GM19193 (cell line): ENCODE measurements around the gene NT5C.

Experiments used
- POLR2A ChIP-seq: IDR thresholded peaks from 4 replicates; pipeline ENCODE4 v1.6.1; 2011; ENCODE audit not compliant: insufficient read depth, insufficient read length; ENCODE audit errors: extremely low read depth

Gene NT5C

DNA sequence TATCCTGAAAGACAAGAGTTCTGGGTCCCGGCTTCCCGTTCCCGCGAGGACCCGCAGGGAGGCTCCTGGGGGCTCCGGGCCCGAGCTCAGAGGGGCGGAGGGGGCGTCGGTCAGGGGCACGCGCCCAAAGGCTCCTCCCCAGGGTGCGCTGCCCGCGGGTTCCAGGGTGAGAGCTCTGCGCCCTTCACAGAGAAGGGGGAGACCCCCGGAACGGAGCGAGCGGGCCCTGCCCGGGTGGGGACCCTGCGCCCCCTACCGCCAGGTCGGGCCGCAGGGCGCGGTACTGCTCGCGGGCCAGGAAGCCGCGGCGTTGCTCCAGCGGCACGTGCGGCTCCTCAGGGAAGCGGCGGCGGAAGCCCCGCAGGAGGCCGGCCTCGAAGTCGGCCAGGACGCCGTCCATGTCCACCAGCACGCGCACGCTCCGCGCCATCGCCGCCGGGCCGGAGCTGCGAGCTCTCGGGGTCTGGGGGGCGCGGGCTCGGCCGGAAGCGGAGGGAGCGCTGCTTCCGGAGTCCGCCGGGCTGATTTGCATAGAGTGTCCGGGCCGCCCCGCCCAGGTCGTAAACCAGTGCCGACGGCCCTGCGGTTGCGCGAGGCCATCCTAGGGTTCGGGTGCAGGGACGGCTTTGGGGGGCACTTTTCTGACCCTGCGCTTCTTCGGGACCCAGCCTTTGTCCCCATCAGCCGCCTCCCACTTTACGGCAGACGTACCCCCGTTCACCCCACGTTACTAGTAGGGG lies at the start of gene NT5C:
Gene NT5C (minus strand): TSS at position 465 of the 740 bp plus-strand sequence. CDS start 35 bp downstream, at position 430.
- TF ChIP-seq POLR2A = peak; percentile 95

DNA sequence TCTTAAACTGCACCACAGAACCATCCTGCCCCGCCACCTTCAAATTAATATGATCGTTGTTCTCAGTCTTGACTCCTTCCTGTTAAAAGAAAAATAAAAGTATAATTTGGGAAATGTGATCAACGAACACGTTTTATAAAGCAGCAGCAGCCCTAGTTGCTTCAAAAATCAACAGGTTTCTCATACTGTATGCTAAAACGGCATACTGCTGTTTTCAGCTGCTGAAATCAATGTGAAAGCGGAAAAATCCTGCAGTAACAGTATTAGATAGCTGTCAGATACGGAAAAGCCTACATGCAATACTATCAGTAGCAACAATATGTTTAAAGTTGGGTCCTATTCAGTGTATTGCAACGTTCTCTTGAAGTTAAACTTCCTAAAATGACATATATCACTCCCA lies 49.6 kb upstream of the NT5C start:
- TF ChIP-seq POLR2A = no peak

DNA sequence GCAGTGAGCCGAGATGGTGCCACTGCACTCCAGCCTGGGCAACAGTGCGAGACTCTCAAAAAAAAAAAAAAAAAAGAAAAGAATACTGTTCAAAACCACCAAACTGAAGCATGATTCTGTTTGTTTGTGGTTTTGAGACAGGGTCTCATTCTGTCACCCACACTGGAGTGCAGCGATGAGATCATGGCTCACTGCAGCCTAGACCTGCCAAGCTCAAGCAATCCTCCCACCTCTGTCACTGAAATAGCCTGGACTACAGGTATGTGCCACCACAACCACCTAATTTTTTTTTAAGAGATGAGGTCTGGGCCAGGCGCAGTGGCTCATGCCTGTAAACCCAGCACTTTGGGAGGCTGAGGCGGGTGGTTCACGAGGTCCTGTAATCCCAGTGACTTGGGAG lies 46.9 kb upstream of the NT5C start:
- no peak for TF ChIP-seq POLR2A

DNA sequence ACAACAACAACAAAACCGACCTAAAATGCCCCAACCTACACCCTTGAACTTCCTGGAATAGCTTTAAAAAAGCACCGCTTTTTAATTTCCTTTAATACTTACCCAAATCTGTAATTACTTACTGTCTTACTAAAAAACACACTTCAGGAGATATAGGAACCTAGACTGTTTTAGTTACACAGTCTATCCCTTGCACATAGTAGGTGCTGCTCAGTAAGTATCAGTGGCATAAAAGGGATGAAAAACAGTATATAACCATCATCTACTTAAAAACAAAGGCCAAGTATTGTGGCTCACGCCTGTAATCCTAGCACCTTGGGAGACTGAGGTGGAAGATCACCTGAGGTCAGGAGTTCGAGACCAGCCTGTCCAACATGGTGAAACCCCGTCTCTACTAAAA lies 45.1 kb upstream of the NT5C start:
- TF ChIP-seq POLR2A = no peak

DNA sequence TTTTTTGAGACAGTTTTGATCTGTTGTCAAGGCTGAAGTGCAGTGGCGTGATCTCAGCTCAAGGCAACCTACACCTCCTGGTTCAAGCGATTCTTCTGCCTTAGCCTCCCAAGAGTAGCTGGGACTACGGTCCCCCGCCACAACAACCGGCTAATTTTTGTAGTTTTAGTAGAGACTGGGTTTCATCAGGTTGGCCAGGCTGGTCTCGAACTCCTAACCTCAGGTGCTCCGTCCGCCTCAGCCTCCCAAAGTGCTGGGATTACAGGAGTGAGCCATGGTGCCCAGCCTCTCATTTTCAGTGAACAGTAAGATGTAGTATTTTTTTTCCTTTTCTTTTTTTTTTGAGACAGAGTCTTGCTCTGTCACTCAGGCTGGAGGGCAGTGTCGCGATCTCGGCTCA lies 43.5 kb upstream of the NT5C start:
- no peak for TF ChIP-seq POLR2A

DNA sequence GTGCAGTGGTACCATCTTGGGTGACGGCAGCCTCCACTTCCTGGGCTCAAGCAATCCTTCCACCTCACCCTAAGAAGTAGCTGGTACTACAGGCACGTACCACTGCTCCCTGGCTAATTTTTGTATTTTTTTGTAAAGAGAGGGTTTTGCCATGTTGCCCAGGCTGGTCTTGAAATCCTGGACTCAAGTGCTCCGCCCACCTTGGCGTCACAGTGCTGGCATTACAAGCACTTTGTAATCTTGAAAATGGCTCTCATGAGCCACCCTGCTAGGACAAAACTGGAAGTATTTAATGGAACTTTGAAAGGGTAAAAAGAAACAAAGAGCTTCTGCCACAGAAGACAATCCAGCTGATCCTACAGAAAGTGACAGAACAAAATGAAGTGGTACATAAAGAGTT lies 42.0 kb upstream of the NT5C start:
- TF ChIP-seq POLR2A = no peak

DNA sequence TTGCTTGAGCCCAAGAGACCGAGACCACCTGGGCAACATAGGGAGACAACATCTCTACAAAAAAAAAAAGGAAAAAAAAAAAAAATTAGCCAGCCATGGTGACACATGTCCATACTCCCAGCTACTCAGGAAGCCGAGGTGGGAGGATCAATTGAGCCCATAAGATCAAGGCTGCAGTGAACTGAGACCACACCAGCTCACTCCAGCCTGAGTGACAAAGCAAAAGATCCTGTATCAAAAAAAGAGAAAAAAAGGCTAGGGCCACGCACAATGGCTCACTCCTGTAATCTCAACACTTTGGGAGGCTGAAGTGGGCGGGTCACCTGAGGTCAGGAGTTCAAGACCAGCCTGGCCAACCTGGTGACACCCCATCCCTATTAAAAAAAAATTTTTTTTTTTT lies 37.5 kb upstream of the NT5C start:
- TF ChIP-seq POLR2A = no peak

DNA sequence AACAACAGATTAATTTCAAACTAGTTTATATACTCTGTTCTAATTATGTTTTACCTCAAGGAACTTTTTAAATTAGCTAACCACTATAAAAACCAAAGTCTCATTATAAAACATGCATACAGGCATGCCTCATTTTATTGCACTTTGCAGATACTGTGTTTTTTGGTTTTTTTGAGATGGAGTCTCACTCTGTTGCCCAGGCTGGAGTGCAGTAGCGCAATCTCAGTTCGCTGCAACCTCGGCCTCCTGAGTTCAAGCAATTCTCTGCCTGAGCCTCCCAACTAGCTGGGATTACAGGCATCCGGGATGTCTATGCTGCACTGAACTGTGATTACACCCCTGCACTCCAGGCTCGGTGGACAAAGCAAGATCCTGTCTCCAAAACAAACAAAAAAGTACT lies 31.5 kb upstream of the NT5C start:
- no peak for TF ChIP-seq POLR2A

DNA sequence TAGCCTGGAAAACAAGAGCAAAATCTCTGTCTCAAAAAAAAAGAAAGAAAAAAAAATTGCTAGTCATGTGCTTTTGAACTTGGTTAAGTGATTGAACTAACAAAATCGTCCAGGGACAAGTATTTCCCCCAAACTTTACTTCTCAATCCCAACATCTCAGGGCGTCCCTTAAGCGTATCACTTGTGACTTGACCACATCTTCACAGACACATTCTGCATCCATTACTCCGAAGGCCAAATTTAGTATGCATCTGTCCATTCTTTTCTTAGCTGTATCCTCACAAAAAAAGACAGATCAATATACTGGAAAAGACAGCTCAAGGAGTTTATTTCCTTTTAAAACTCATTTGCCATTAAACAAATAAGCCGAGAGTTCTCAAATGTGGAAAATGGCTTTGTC lies 28.7 kb upstream of the NT5C start:
- no peak for TF ChIP-seq POLR2A

DNA sequence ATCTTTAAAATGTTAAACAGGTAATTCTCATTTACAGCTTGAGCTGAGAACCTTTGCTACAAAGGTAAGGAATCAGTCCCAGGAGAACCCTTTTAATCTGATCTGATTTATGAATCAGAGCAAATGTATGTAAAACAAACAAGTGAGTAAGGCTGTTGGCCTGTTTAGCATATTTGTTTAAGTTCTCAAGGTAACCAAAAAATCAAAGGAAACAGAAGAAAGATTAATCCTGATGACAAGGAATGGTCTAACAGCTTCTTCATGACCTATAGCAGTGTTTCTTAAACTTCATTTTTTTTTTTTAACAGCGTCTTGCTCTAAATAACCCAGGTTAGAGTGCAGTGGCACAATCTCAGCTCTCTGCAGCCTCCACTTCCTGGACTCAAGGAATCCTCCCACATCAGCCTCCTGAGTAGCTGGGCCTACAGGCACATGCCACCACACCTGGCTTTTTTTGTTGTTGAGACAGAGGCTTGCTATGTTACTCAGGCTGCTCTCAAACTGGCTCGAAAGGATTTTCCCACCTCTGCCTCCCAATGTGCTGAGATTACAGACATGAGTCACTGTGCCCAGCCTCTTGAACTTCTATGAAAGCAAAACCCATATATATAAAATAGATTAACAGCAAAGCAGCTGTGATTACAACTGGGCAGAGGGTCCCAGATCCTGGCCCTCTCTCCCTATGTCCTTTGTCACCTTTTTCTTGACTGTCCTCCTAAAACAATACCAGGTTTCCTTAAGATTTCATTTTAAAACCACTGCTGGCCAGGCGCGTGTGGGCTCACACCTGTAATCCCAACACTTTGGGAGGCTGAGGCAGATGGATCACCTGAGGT lies 27.9 kb upstream of the NT5C start:
- TF ChIP-seq POLR2A = no peak

DNA sequence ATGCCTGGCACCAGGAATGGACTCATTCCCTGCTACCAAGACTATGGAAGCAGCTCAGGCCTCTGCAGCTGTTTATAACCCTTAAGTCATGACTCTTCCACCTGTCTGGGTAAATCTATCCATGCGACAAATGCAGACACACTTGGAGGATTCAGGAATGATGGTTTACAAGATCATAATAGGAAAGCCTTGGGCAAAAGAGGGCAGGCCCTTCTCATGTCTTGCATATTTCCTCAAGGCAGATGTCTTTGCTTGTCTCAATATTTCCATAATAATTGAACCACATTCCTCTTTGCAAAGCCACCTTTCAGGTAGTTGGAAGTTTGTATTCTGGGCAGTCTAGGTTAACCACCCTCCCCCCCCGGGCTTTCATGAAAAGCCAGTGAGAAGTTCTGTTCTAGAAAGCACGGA lies 23.7 kb upstream of the NT5C start:
- no peak for TF ChIP-seq POLR2A

DNA sequence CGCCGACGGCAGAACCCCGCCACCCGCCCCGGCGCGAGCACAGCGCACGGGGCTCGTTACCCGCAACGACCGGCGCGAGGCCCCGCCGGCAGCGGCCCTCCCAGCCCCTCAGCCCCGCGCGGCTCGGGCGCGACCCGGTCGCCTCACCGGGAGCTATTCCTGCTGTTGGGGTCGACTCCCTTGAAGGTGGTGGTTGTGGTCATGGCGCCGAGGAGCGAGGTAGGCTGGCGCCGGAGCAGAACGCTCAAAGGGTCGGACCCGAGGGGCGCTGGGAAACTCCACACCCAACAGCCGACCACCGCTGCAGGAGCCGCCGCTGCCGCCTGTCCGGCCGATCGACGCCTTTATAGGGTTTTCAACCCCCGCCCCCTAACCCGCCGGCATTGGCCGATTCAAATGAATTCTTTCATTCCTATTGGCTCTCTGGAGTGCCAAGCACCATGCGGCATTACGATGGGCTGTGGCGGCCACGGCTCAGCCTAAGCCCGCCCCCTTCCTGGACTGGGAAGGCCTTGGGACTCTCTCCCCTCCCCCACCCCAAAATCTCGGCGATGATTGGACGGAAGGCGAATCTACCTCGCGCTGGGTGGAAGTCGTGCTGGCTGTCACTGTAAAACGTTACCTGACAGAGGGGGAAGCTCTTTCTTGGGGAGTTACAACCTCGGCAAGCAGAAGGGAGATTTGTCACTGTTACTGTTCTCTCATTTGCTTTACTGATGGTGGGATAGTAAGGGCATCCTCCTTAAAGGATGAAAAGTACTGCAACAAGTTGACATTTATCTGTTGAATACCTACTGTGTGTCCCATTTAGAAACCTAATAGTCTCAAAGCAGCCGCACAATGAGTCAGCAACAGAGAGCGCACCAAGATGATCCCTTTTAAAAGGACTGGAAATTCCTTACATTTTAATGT lies 22.9 kb upstream of the NT5C start, which contains the start of gene JPT1:
Gene JPT1 (minus strand): TSS at position 318 of the 912 bp plus-strand sequence. CDS start 115 bp downstream, at position 203.
- TF ChIP-seq POLR2A = peak; percentile 100

DNA sequence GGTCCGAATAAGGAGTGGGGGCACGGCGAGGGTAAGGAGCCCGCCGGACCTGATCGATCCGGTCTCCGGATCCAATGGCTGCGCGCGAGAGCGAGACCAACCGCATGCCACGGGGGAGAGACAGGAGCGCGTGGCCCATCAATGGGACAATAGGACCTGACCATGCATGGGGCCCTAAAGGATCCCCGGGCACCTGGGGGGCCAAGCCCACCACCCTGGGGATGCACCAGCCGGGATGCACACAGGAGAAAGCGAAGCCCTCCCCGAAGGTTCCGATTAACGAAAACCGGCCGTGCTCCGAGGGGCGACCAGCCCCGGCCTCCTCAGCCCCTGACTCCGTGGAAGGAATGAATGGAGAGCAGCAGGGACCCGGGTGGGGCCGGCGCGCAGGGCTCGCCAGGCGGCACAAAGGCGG lies 22.2 kb upstream of the NT5C start:
- no peak for TF ChIP-seq POLR2A

DNA sequence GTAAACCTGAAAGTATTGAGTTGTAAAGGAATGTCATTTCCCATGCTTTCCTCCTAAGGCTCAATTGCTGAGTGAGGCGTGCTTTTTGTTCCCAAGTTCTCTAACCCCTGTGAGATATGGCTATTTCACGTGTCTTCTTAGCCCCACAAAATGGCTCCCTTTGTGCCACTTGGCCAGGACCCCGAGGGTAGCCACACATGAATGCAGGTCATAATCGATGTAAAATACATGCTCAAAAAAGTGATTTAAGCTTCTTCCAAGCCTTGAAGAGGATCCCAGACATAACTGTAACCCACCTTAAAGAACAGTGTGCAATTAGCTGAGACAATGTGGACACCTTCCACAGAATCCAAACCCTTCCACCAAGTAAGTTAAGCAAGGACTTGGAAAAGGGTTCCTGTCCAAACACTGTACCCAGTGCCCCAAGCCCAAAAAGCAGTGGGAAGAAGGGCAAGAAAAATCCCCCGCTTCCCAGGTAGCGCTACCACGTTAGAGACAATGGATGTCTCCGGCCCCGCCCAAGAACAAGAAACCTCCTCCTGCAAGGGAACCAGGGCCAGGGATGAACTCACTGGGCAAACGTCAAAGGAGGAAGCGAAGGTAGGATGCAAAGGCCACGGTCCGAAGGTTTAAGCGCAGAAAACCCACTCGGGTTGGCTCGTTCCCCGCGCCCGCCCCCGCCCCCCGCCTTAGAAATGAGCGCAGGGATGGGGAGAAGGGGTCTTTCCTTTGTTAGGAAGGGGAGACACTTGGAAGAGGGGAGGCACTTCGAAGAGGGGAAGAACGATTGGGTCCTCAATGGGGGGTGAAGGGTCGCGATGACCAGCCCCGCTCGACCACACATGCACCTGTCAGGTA lies 21.6 kb upstream of the NT5C start:
- no peak for TF ChIP-seq POLR2A
